Measurements from ENCODE around the gene PIGQ.

DNA sequence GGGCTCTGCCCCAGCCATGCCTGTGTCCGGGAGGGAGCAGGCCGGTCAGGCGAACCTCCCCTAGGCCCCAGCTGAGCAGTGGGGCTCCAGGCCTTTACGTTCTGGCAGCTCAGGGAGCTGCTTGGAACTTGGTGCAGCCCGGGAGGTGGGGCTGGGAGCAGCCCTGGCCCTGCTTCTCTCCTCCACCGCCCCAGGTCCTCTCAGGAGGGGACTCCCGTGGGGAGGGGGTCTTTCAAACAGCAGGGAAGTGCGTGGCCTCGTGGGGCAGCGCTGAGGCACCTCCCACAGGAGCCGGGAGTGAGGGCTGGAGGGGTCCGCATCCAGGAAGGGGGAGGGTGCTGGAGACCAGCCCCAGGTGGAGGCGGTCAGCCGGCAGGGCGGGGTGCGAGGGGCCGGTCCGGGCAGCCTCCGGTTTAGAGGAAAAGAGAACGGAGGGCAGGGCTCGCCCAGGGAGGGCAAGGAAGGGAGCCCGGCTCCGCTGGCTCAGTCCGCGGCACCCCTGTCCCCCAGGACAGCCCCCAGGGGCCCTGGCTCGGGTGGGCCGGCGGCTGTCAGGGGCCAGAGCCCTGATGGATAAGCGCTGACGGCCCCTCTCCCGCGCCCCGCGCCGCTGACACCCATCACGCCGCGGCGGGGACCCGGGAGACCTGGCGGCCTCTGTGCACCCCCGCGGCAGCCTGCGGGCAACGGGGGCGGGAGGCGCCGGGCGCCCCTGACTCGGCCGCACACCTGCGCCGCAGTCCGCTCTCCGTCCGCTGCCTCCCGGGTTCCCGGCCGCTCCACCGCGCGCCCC lies 10.2 kb upstream of the PIGQ start:
- TF ChIP-seq, protein P1, sequence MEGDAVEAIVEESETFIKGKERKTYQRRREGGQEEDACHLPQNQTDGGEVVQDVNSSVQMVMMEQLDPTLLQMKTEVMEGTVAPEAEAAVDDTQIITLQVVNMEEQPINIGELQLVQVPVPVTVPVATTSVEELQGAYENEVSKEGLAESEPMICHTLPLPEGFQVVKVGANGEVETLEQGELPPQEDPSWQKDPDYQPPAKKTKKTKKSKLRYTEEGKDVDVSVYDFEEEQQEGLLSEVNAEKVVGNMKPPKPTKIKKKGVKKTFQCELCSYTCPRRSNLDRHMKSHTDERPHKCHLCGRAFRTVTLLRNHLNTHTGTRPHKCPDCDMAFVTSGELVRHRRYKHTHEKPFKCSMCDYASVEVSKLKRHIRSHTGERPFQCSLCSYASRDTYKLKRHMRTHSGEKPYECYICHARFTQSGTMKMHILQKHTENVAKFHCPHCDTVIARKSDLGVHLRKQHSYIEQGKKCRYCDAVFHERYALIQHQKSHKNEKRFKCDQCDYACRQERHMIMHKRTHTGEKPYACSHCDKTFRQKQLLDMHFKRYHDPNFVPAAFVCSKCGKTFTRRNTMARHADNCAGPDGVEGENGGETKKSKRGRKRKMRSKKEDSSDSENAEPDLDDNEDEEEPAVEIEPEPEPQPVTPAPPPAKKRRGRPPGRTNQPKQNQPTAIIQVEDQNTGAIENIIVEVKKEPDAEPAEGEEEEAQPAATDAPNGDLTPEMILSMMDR (IDR thresholded peaks at IDR 0.05), result no peak
- no peak for TF ChIP-seq POLR2A (IDR thresholded peaks at IDR 0.05)

Measured in heart left ventricle (tissue), 13 donors.